GM12892 (cell line): ENCODE data around the gene DDR2.

Experiments
- POLR2A ChIP-seq: IDR thresholded peaks from 2 replicates; pipeline ENCODE4 v1.6.1; 2011; ENCODE audit warnings: low read depth, low read length, control low read depth
- POLR2AphosphoS5 ChIP-seq: IDR thresholded peaks from 2 replicates; pipeline ENCODE4 v1.6.1; 2011; ENCODE audit warnings: low read depth, low read length, control low read depth
- TAF1 ChIP-seq: IDR thresholded peaks from 2 replicates; pipeline ENCODE4 v1.6.1; 2011; ENCODE audit warnings: low read depth, mild to moderate bottlenecking, control low read depth, low read length, borderline replicate concordance

GRCh38 chr1:162699366-162699765, 67.1 kb downstream of the DDR2 start:
- no peak for TF ChIP-seq POLR2AphosphoS5
- TF ChIP-seq POLR2A, result no peak
- TF ChIP-seq TAF1, result no peak
